ENCODE data around the gene GSTA4.
A peak's percentile ranks its signal among the peaks of the same experiment; 100 is the strongest.
"Not testable (repeated sequence)": the region's sequence is repeated elsewhere in the genome, so short reads cannot be mapped to it uniquely, and the experiment has no call there.

Gene GSTA4

GRCh38 chr6:52969359-52969758 is 25.7 kb downstream of the GSTA4 start:
- DNase-seq: no peak

DNA sequence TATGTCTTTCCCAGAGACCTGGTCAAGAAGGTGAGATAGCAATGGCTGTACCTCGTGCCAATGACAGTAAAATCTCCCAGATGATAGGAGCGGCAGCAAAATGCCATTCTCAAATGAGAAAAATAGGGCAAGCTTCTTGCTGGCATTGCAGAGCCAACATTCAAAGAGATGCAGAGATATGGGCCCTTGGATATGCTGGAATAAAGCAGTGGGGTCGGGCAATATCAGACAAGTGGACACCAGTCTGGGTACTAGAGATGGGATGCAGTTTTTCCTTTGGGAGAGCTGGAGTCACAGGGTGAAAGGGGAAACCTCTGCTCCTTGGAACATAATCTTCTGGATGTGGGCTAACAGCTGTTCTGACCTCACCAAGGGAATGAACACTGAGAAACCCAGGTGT is 29.0 kb downstream of the GSTA4 start:
- DNase-seq: no peak

- DNase-seq: no peak
These were observed 29.7 kb downstream of the GSTA4 start for GRCh38 chr6:52965380-52965779.

- no peak for DNase-seq
These were observed 30.8 kb downstream of the GSTA4 start for GRCh38 chr6:52964318-52964717.

DNA sequence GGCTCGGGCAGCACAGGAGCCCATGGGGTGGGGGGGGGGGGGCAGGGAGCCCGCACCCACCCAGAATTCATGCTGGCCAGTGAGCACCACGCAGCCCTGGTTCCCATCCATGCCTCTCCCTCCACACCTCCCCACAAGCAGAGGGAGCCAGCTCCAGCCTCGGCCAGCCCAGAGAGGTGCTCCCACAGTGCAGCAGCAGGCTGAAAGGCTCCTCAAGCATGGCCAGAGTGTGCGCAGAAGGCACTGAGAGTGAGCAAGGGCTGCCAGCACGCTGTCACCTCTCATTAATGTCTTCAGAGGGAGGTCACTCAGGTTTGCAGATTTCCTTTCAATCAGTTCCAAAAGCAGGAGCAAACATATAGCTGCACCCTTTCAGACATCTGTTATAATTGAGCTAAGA is 32.4 kb downstream of the GSTA4 start:
- no peak for DNase-seq

GRCh38 chr6:52961022-52961421 is 34.1 kb downstream of the GSTA4 start:
- DNase-seq: not testable (repeated sequence)

GRCh38 chr6:52960211-52960610 is 34.9 kb downstream of the GSTA4 start:
- not testable (repeated sequence) for DNase-seq

DNA sequence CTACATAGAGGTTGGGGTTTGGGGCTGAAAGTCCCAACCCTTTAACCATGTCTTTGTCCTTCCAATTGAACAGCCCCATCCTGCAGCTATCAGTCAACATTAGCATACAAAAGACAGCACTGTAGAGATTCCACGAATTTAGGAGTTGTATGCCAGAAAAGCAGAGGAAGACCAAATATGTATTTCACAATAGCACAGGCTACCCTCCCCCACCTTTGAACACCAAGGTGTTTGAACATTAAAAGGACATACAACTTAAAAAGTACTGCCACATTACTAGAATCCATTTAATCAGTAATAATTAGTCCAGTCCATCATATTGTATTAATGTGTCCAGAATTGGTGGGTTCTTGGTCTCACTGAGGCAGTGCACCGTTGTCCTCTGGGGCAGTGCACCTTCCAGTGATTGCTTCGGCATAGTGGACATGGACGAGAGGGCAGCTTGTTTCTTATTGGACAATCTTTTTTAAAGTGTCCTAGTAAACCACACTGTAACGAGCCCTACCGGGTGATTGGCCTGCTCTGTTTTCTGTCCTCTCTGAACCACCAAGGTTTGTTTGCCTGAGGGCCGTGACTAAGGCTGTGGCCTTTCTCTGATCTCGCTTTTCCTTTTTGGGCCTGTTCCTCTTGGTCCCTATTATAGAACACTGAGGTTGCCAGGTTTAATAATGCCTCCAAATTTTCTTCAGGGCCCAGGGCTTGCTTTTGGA is 36.4 kb downstream of the GSTA4 start:
- peak; percentile 37 for DNase-seq

- DNase-seq: no peak
These were observed 39.2 kb downstream of the GSTA4 start for GRCh38 chr6:52955871-52956270.

DNA sequence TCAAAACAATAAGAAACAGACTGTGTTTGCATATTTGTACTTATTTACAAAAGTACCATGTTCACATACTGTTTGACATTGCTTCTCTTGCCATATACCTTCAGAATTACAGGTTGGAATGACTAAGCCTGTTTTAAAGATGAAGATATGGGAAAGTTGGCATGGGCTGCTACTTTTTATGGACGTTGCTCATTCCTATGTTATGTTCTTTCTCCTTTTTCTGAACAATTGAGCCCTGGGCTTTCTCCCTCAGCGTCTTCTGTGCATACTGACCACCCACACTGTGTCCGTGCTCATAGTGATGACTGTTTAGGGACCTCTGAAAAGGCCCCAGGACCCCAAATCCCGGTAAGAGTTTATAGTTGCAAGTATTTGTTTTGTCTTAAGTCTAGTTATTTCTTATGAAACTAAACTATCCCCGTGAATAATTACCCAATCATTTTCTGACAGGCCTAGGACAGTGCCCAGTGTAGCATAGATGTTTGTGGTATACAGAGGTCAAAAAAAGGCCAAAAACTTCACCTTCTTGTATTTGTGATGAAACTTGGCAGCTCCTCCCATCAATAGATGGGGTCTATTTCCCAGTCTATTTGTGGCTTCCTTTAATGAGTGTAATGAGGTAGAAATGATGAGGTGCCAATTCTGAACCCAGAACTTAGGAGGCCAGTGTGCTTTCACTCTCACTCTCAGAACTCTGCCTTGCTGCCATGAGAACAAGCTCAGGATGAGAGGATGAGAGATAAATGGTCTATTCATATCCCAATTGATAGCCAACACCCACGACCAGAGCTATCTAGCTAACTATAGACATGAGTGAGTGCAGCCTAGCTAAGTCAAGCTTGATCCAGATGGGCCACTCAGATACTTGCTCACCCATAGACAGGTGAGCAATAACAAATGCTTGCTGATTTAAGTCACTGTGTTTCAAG is 40.9 kb downstream of the GSTA4 start:
- peak; percentile 5 for DNase-seq

DNA sequence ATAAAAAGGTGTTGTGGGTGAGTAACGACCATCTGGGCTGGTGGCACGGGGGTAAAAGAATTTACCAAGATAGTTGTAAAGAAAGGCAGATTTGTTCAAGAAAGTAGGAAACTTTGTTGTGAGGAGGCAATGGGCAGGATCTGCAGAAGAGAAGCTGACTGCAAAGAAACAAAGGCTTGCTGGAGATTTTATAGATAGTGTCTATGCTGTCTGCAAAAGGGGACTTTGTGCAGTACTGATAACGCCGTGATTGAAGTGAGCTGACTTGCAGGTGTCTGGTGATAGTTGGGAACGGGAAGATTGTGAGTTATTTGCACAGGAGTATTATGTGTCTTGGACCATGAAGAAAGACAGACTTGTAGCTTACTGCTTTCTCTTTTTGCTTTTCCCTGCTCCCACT is 48.8 kb downstream of the GSTA4 start:
- no peak for DNase-seq

DNA sequence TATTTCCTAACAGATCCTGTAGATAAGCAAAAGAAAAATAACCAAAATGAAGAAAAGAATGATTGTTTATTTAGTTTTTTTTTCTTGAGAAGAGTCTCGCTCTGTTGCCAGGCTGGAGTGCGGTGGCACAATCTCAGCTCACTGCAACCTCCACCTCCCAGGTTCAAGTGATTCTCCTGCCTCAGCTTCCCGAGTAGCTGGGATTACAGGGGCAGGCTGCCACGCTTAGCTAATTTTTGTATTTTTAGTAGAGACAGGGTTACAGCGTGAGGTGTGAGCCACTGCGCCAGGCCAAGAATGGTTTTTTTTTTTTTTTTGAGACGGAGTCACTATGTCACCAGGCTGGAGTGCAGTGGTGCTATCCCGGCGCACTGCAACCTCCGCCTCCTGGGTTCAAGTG is 52.3 kb downstream of the GSTA4 start:
- not testable (repeated sequence) for DNase-seq

- no peak for DNase-seq
These were observed 52.9 kb downstream of the GSTA4 start for GRCh38 chr6:52942221-52942620.

GRCh38 chr6:52937908-52938307 is 57.2 kb downstream of the GSTA4 start:
- DNase-seq: peak; percentile 42

- no peak for DNase-seq
These were observed 61.3 kb downstream of the GSTA4 start for GRCh38 chr6:52933778-52934177.

- DNase-seq: no peak
These were observed 63.7 kb downstream of the GSTA4 start for GRCh38 chr6:52931351-52931750.

DNA sequence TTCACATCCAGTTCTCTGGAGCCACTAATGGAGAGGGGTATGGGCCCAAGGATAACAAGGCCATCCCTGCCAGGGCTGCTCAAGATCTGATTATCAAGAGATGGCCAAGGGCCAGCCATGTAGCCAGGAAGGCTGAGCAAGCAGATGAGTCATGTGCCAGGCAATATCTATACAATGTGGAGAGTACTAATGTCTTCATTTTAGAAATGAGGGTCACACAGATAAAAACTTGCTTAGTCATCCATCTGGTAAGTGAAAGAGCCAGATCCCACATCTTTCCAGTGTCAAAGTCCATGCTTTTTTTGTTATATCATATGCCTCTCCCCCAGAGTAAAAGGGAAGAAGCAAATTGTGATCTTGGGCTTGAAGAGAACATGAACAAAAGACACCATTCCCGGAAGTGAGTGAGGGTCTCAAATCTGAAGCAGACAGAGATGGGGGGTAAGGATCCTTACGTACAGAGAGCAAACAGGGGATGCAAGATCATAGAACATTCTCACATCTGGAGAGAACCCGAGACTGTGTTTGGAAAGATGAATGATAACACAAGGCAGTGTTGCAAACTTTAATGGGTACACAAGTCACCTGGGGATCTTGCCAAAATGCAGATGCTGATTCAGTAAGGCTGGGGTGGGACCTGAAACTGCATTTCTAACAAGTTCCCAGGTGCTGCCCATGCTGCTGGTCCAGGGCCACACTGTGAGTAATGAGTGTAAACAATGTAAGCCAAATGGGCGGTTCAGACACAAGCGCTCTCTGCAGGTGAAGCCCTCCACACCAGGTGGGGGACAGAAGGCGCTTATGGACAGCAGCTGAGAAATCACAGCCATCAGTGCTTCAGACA is 65.5 kb downstream of the GSTA4 start:
- DNase-seq: peak; percentile 54

All from T1000 (cell line).